ENCODE results near the gene ERG.

Gene ERG

GRCh38 chr21:38472412-38473108 lies 25.7 kb downstream of the ERG start:
- no peak for DNase-seq (ENCODE audit: low spot score)

- no peak for DNase-seq (ENCODE audit: low spot score)
These were observed 26.5 kb downstream of the ERG start for GRCh38 chr21:38471766-38472165.

DNA sequence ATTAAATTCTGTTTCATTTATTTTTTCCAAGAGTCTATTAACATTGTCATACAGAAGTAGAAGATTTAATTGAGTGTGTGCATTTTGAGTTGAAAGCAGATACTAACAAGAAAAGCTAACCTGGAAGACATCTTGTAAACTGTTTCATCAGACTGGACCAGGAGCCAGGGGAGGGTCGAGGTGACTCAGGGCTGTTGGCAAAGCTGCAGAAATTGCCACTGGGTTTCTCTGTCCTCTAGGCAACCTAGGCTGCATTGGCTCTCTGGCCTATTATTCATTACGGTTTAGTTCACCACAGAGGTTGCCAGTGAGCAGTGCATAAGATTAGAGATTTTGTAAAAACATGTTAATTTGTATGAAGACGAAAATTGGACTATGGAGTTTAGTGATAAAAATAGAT lies 27.5 kb downstream of the ERG start:
- DNase-seq (ENCODE audit: low spot score): no peak

- DNase-seq (ENCODE audit: low spot score): no peak
These were observed 28.6 kb downstream of the ERG start for GRCh38 chr21:38469642-38470041.

DNA sequence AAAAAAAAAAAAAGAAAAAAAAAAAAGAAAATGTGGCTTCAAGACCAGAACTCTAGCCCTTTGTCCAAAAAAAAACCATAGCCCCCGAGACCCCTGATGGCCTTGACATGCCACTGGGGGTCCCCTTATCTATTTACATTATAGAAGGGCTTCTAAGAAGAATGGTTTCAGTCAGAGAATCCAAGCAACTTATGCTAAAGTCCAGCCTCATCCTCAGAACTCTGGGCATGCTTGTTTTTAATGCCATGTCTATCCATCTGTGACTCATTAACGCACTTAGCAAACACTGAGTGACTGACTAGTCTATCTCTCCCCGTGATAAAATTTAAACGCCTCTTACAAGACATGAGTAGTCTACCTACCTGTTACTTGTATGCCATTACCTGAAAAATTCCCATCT lies 29.3 kb downstream of the ERG start:
- no peak for DNase-seq (ENCODE audit: low spot score)

- DNase-seq (ENCODE audit: low spot score): no peak
These were observed 30.4 kb downstream of the ERG start for GRCh38 chr21:38467911-38468310.

GRCh38 chr21:38467374-38467773 lies 30.9 kb downstream of the ERG start:
- no peak for DNase-seq (ENCODE audit: low spot score)

GRCh38 chr21:38460171-38460742 lies 38.0 kb downstream of the ERG start:
- DNase-seq (ENCODE audit: low spot score): no peak

DNA sequence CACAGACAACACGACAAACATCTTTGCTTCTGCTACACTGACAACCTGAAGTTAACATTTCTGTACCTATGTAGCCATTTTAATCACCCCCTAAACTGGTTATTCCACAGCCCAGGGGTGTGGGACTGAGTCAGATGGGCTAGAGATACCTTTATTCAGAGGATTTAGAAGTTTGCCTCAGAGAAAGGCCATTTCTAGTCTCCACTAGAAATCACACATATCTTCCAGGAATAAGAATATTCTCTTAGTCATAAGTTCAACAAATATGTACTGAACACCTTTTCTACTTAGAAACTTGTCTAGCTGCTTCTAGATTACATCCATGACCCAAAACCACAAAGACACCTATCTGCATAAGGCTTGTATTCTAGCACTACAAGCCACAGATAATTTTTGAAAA lies 38.8 kb downstream of the ERG start:
- DNase-seq (ENCODE audit: low spot score): no peak

- DNase-seq (ENCODE audit: low spot score): no peak
These were observed 42.9 kb downstream of the ERG start for GRCh38 chr21:38455403-38455802.

- no peak for DNase-seq (ENCODE audit: low spot score)
These were observed 43.6 kb downstream of the ERG start for GRCh38 chr21:38454702-38455101.

- no peak for DNase-seq (ENCODE audit: low spot score)
These were observed 44.1 kb downstream of the ERG start for GRCh38 chr21:38454161-38454560.

GRCh38 chr21:38448671-38449385 lies 49.4 kb downstream of the ERG start:
- no peak for DNase-seq (ENCODE audit: low spot score)

GRCh38 chr21:38447611-38448010 lies 50.7 kb downstream of the ERG start:
- DNase-seq (ENCODE audit: low spot score): no peak

- no peak for DNase-seq (ENCODE audit: low spot score)
These were observed 53.6 kb downstream of the ERG start for GRCh38 chr21:38444691-38445090.

DNA sequence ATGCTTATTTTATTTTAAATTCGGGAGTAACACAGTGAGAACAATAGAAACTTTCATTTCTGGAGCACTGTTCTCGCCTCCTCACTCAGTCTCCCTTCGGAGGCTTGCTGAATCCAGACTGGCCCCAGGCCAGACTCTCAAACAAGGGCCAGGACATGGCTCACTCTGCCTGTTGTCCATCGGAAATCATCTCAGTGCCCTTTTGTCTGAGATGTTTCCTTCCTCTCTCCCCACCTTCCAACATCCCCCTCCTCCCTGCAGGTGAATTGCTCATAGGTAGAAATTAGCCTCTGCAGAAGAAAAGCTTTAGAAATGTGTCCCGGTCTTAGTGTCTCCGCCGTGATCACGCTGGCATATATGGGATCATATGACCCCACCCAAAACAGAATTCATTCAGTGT lies 55.2 kb downstream of the ERG start:
- DNase-seq (ENCODE audit: low spot score): no peak

GRCh38 chr21:38441153-38441552 lies 57.1 kb downstream of the ERG start:
- no peak for DNase-seq (ENCODE audit: low spot score)

DNA sequence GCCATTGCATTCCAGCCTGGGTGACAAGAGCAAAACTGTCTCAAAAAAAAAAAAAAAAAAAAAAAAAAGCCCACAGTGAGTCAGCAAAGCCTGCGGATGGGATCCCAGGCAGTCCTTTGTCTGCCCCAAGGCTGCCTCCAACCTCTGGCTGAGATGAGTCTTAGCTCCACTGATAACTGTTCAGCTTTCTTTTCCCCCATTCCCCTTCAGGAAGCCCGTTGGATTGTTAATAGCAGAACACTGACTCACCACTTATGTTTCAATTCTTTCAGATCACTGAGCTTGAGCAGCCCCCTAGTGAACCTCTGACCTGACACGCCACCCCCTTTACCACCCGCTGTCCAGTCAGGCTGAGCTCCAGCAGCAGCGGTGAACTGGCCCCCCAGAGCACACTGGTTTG lies 57.5 kb downstream of the ERG start:
- no peak for DNase-seq (ENCODE audit: low spot score)

DNA sequence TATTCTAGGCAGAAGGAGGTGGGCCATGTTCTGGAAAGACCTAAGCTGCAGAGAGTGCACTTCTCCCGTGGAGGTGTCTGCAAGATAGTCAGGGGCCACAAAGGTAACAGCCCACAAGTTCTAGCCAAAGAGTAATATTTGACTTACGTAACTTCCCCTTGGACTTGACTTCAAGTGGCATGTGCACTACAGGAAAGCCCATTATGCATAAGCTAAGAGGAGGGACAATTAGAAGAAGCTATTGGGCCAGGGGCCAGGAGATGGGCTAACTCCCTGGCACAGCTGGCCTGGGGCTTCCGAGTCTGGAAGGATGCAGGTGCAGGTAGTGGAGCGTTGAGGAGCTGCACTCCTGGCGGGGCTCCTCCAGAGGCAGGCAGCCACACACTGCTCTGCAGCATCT lies 58.3 kb downstream of the ERG start:
- DNase-seq (ENCODE audit: low spot score): no peak

DNA sequence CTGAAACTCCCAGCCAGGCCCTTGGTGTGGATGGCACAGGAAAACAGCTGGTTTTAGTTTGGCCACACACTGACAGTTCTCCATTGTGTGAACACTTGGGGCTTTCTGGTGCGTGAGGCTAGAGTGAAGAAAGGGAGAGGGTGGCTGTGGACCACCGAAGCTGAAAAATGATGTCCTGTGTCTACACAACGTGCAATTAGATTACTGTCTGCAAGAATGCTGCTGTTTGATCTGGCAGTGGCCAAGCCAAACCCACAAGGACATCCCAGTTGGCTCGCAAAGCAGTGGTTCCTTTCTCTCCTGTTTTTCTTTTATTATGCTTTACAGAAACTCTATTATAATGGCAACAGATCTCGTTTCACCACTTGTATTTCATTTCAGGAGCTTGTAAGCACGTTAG lies 58.9 kb downstream of the ERG start:
- no peak for DNase-seq (ENCODE audit: low spot score)

GRCh38 chr21:38438462-38438893 lies 59.8 kb downstream of the ERG start:
- no peak for DNase-seq (ENCODE audit: low spot score)

GRCh38 chr21:38436341-38436740 lies 61.9 kb downstream of the ERG start:
- DNase-seq (ENCODE audit: low spot score): no peak

GRCh38 chr21:38434913-38435533 lies 63.3 kb downstream of the ERG start:
- DNase-seq (ENCODE audit: low spot score): no peak
